ENCODE results near the gene ILKAP. TPM values are rescaled to one million over a fixed set of nuclear protein-coding genes. Genes with fewer than 3 reads are reported as not detected.
"Not testable (repeated sequence)": the region's sequence is repeated elsewhere in the genome, so short reads cannot be mapped to it uniquely, and the experiment has no call there.

Gene ILKAP
- total RNA-seq, 1 experiment from 2014 or later, result 24.2 TPM

- no peak for DNase-seq (ENCODE audit: extremely low read depth, low read depth)
Measured at GRCh38 chr2:238203973-238204683, 633 bp upstream of the ILKAP start.

DNA sequence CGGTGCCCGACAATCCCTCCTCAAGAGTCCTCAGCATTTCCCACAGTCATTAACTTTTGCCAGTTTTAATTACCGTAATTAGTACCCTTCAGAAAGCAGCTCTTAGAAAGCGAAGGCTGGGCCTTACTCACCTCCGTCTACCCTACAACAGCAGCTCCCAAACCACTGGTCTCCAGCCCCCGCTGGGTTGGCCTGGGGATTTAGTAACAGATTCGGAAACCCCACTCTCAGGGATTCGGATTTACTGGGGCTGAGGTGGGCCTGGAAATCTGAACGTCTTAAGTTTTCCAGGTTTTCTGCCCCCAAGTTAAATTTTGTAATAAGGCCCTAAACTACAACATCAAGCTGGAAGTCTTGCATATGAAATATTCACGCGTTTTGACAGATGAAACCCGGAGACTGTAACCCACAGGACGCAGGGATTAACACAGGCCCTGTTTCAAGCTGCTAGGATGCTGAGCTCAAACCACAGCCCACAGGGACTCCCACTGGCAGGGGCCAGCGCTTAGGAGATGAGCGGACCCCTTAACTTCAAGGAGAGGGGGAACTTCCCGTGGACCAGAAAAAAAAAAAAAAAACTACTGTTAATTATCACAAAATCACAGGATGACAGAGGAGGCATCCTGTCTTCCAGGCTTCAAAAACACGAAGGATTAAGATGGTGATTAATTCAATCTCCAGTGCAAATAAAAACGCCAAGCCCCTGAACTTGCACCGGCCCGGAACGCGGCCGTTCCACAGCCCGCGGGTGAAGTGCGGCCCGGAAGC lies 985 bp downstream of the ILKAP start:
- peak; percentile 7 for DNase-seq (ENCODE audit: extremely low read depth, low read depth)

- no peak for DNase-seq (ENCODE audit: extremely low read depth, low read depth)
Measured at GRCh38 chr2:238190445-238190844, 13.1 kb downstream of the ILKAP start.

DNA sequence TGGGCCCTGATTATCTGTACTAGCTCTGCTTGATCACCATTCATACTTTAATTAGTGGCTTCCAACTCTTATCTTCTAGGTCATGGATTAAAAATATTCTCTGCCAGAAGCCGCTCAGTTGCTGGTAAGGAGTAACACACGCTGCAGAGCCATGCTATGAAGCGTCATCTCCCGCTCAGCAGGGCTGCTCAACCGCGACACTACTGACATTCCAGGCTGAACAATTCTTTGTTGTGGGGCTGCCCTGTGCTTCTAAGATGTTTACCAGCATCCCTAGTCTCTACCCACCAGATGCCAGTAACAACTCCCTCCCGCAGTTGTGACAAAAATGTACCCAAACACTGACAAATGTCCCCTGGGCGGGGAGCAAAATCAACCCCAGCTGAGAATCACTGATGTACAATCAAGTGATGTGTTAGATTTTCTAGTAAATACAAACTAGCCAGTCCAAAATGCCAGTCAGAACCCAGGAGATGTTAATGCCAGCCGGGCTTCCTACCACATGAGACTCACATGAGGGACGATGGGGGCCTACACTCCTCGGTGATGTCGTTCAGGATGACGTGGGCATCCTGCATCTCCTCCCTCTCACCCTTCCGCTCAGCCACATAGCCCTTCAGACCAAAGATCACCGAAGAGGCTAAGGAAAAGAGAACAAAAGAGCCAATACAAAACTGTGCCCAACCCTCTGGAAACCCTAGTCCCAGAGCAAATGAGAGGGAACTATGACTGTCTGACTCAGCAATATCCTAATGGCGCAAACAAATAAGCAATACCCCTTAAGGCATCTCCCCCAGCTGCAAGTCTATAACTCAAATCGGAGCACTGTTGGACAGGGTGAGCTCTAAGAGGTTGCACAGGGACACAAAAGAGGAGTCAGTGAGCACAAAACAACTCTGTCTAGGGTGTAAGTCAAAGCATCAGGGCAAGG lies 15.6 kb downstream of the ILKAP start:
- DNase-seq (ENCODE audit: extremely low read depth, low read depth), result no peak

DNA sequence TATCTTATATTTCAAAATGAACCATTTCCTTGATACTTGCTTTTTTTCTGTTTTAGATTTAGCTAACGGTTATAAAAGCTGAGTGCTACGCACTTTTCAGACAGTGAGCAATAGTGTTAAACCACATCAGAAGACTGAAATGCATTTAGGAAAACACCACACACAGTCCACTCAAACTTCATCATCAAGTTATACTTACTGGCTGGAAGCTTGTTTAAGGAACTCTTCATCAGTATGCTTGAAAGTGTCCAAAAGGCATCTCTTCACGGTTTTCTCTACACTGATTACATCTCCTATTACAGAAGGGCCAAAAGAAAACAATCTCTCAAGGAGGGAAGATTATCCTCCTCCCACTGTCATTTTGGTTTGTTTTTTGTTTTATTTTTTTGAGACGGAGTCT lies 19.7 kb downstream of the ILKAP start:
- DNase-seq (ENCODE audit: extremely low read depth, low read depth), result no peak

GRCh38 chr2:238182362-238182761 lies 21.1 kb downstream of the ILKAP start:
- no peak for DNase-seq (ENCODE audit: extremely low read depth, low read depth)

GRCh38 chr2:238180554-238180953 lies 22.9 kb downstream of the ILKAP start:
- no peak for DNase-seq (ENCODE audit: extremely low read depth, low read depth)

GRCh38 chr2:238176613-238177012 lies 26.9 kb downstream of the ILKAP start:
- no peak for DNase-seq (ENCODE audit: extremely low read depth, low read depth)

GRCh38 chr2:238174701-238175100 lies 28.8 kb downstream of the ILKAP start:
- DNase-seq (ENCODE audit: extremely low read depth, low read depth), result no peak

DNA sequence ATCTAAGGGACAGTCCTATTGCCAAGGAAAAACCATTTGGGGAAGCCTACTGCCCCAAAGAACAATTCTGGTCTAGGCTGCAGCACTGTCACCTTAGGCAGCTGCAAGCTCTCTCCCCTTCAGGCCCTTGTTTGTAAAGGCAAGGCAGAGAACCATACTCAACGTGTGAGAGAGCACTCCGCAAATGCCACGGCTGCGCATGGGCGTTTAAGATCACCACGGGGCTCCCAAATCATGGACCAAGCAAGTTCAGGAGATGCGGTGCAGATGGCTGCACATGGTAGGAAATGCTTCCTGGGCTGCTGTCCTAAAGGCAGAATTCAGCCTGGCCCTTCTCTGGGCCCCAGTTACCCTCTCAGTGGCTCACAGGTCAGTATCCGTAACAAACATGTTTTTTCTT lies 29.2 kb downstream of the ILKAP start:
- DNase-seq (ENCODE audit: extremely low read depth, low read depth), result no peak

DNA sequence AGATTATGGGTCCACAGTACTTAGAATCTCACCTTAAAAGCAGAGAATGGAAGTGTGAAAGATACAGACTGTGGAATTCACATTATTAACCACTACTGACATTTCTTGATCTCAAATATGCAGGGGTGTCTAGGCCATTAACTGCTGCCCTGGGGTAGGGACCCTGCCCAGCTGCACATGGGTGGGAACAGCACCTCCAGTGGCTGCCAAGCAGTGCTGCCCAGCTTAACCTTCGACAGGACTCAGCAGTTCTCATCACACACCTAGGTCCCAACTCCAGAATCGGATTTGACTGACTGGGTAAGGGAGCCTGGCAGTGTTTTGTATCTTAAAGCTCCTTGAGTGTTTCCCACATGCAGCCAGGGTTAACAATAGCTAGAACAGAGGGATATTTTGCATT lies 29.8 kb downstream of the ILKAP start:
- no peak for DNase-seq (ENCODE audit: extremely low read depth, low read depth)

DNA sequence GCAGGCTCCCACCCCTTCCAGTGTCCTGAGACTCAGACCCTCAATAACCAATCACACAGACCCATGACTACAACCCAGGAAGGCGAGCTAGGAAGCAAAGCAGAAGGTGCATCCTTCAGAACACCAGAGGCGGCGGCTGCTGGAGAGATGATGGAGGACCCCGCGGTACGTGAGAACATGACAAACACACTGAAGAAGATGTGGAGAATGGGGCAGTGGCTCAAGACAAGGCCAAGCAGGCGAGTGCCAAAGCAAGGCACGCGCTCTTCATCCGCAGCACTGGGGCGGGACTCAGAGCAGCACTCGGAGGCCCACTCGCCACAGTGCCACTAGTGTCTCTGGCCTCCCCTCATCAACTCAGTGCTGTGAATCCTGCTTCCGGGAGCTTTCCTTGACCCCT lies 31.1 kb downstream of the ILKAP start:
- DNase-seq (ENCODE audit: extremely low read depth, low read depth), result no peak

GRCh38 chr2:238171575-238172187 lies 31.8 kb downstream of the ILKAP start:
- DNase-seq (ENCODE audit: extremely low read depth, low read depth), result no peak

DNA sequence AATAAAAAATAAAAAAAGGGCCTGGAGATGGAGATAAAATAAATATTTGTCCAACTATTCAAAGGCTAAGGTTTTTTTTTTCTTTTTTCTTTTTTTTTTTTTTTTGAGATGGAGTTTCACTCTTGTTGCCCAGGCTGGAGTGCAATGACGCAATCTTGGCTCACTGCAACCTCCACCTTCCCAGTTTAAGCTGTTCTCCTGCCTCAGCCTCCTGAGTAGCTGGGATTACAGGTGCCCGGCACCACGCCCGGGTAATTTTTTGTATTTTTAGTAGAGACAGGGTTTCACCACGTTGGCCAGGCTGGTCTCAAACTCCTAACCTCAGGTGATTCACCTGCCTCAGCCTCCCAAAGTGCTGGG lies 32.4 kb downstream of the ILKAP start:
- not testable (repeated sequence) for DNase-seq (ENCODE audit: extremely low read depth, low read depth)

DNA sequence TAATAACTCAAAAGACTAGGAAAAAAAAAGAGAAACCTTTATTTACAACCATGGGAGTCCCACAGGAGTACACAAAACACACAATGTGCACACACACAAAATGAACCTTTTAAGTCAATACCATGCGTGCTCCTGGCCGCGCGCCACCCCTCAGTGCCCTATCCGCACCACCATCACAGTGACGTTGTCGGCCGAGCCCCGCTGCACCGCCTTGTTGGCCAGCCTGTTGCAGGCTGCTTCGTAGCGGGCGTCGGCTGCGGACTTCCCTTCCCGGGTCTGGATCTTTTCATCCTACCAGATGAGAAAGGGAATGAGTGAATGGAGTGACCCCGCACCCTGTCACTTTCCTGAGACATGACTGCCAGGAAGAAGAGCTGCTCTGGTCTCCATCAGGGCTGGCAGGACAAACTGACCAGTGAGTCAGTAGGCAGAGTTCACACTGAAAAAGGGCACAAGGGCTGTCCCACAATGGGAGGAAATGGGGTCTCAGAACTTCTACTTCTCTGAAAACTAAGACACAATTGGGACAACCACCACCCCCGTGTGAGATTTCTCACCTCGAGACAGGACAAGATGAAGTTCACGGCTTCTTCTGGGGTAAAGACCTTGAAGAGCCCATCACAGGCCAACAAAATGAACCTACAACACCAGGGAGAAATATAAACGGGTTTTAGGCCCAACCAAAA lies 33.0 kb downstream of the ILKAP start:
- DNase-seq (ENCODE audit: extremely low read depth, low read depth), result no peak

DNA sequence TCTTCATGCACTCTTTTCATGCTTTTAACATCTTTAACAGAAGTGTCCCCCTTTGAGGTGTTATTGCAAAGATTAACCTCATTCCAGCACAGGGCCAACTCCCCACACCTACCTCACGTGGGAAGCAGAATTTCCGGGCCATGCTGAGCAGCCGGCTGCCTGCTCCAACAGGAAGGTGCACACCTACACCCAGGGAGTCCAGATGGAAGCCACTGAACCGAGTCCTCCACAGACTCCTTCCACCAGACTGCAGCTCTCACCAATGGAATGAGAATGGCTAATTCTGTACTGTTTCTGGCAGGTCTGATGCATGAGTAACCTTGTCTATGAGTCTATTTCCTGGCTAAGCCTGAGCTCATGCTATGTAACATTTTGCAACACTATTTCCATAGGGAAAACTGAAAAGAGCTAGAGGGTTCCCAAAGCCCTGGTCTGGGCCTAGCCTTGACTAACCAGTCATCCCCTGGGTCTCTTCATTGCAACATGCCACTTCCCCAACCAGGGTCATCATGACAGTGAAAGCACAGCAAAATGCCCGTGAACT lies 33.7 kb downstream of the ILKAP start:
- peak; percentile 70 for DNase-seq (ENCODE audit: extremely low read depth, low read depth)

DNA sequence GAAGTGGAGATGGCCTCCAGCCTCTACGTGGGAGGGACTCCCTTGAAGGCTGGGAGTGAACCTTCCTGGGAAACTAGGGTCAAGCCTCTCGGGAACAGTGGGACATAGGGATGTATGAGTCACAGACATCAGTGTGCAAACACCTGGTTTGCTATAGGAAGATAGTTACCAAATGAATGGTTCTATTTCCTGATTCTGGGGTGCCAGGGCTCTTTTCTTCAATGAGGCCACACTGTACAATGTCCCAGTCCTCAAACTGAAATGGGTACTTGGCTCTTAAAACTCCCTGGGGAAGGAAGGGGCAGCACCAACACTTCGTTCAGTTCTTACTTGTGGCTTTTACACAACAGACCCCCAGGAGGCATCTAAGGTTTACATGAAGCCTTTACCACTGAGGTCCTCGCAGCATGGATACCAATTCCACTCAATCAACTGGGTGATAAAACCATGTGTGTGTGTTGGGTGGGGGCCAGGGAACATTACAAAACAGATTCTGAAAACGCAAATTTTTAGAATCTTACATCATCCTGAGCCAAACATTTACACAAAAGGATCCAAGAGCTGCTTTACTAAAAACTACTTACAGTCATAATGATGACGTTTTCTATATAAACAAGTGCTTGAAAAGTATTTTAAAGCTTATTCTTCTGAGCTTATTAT lies 34.3 kb downstream of the ILKAP start:
- peak; percentile 57 for DNase-seq (ENCODE audit: extremely low read depth, low read depth)

- no peak for DNase-seq (ENCODE audit: extremely low read depth, low read depth)
Measured at GRCh38 chr2:238168196-238169047, 35.1 kb downstream of the ILKAP start.
